Hepatocyte (in vitro differentiated cells): Measurements from ENCODE around the gene ZNF445.

Experiments
- CTCF ChIP-seq: fragments of 200-600 bp; sonication (generic); IDR thresholded peaks from 2 replicates; pipeline ENCODE4 v1.5.1; 2016; ENCODE audit warnings: antibody characterized with exemption, mild to moderate bottlenecking; ENCODE audit not compliant: poor library complexity
- EZH2 ChIP-seq: fragments of 200-600 bp; sonication (generic); IDR thresholded peaks from 2 replicates; pipeline ENCODE4 v1.6.1; 2016; ENCODE audit warnings: antibody characterized with exemption, mild to moderate bottlenecking, borderline replicate concordance

GRCh38 chr3:44516230-44516629, 38.8 kb upstream of the ZNF445 start:
- TF ChIP-seq CTCF (no peak), EZH2 (no peak)
